B cell (primary cell): Measurements from ENCODE around the gene ESRRB. TPM values are rescaled to one million over a fixed set of nuclear protein-coding genes. Genes with fewer than 3 reads are reported as not detected.

ENCODE experiments used
- ATAC-seq: fragments of 200-7000 bp; cut with Tn5 transposase; one replicate; pipeline ENCODE4 v1.10.0; 2021; ENCODE audit warnings: low read depth, mild to moderate bottlenecking, moderate number of reproducible peaks, moderate library complexity
- CTCF ChIA-PET: fragments of 350-600 bp; sonication (Branson Sonifier 250); formaldehyde crosslinking; loops from one replicate; lab custom pipeline; 2021; ENCODE audit warnings: antibody characterized with exemption, inconsistent platforms; lab: Charles Lee
- POLR2A ChIA-PET: fragments of 350-600 bp; sonication (Branson Sonifier 250); formaldehyde crosslinking; loops from one replicate; lab custom pipeline; 2021; ENCODE audit warnings: antibody characterized with exemption; lab: Charles Lee
- DNase-seq: peaks from one replicate; pipeline ENCODE4 v3.0.0; 2013
- H2AFZ ChIP-seq: 2 replicates; pipeline ENCODE4 v1.6.1; 2012; ENCODE audit warnings: mild to moderate bottlenecking, low read depth, low read length; ENCODE audit not compliant: insufficient read depth, poor library complexity, severe bottlenecking
- H3K27ac ChIP-seq, 2 donors: 1 replicate in 1 of 2; 2 replicates in 1 of 2; pipeline ENCODE4 v1.5.1; 2012 to 2013; ENCODE audit warnings: low read length in 2 of 2, mild to moderate bottlenecking in 2 of 2, moderate library complexity in 1 of 2
- H3K27me3 ChIP-seq, 4 experiments: fragments of 200-600 bp in 1 of 4; sonication (generic) in 1 of 4; replicated peaks in 1 of 4; 1 replicate in 2 of 4; 2 replicates in 2 of 4; pipeline versions ENCODE4 v1.6.1 to v1.7.0; 2013 to 2016; ENCODE audit warnings: low read length in 3 of 4, mild to moderate bottlenecking in 2 of 4, mixed read lengths in 1 of 4, moderate library complexity in 1 of 4; ENCODE audit not compliant: insufficient read depth in 4 of 4, control insufficient read depth in 3 of 4; ENCODE audit errors: control extremely low read depth in 1 of 4
- H3K36me3 ChIP-seq, 2 experiments: replicated peaks in 1 of 2; 1 replicate in 1 of 2; 2 replicates in 1 of 2; pipeline versions ENCODE4 v1.6.1 to v1.7.1; 2013; ENCODE audit warnings: low read length in 1 of 2; ENCODE audit not compliant: insufficient read depth in 2 of 2, control insufficient read depth in 1 of 2; ENCODE audit errors: control extremely low read depth in 1 of 2, extremely low read depth in 1 of 2
- H3K4me1 ChIP-seq, 2 donors: fragments of 200-600 bp in 1 of 2; sonication (generic) in 1 of 2; 1 replicate in 1 of 2; 2 replicates in 1 of 2; pipeline versions ENCODE4 v1.5.1 to v1.6.1; 2013 to 2017; ENCODE audit warnings: low read length in 2 of 2; ENCODE audit not compliant: control insufficient read depth in 2 of 2, insufficient read depth in 2 of 2
- H3K4me2 ChIP-seq: replicated peaks from 2 replicates; pipeline ENCODE3; 2012; ENCODE audit warnings: mild to moderate bottlenecking, low read depth, low read length; ENCODE audit not compliant: poor library complexity, severe bottlenecking
- H3K4me3 ChIP-seq, 5 experiments: fragments of 200-600 bp in 1 of 5; sonication (generic) in 1 of 5; 1 replicate in 3 of 5; 2 replicates in 2 of 5; pipeline versions ENCODE4 v1.5.1 to v1.7.0; 2011 to 2016; ENCODE audit warnings: low read length in 4 of 5, mild to moderate bottlenecking in 4 of 5, low read depth in 2 of 5, control low read depth in 1 of 5, moderate library complexity in 1 of 5; ENCODE audit not compliant: insufficient read depth in 1 of 5; ENCODE audit errors: control extremely low read depth in 1 of 5, extremely low read depth in 1 of 5
- H3K79me2 ChIP-seq: fragments of 200-600 bp; sonication (generic); one replicate; pipeline ENCODE4 v1.6.0; 2016; ENCODE audit warnings: low read length; ENCODE audit not compliant: control insufficient read depth, insufficient read depth
- H3K9ac ChIP-seq: fragments of 200-600 bp; sonication (generic); 2 replicates; pipeline ENCODE4 v1.6.1; 2017; ENCODE audit warnings: mild to moderate bottlenecking, low read length, moderate library complexity
- H3K9me3 ChIP-seq, 3 donors: one replicate each; pipeline versions ENCODE4 v1.6.1 to v1.7.1; 2013; ENCODE audit warnings: low read length in 2 of 3; ENCODE audit not compliant: control insufficient read depth in 2 of 3, insufficient read depth in 1 of 3; ENCODE audit errors: control extremely low read depth in 1 of 3
- H4K20me1 ChIP-seq: 2 replicates; pipeline ENCODE4 v1.6.0; 2012; ENCODE audit warnings: mild to moderate bottlenecking, low read length; ENCODE audit not compliant: insufficient read depth, control insufficient read depth, poor library complexity, severe bottlenecking
- H3K27ac Mint-ChIP-seq: one replicate; pipeline ENCODE4 v1.8.0; 2021; ENCODE audit warnings: mixed read lengths
- H3K27me3 Mint-ChIP-seq: one replicate; pipeline ENCODE4 v1.8.0; 2021; ENCODE audit warnings: mixed read lengths
- H3K4me1 Mint-ChIP-seq: one replicate; pipeline ENCODE4 v1.8.0; 2021; ENCODE audit warnings: mixed read lengths
- H3K4me3 Mint-ChIP-seq: one replicate; pipeline ENCODE4 v1.8.0; 2021; ENCODE audit warnings: mixed read lengths
- H3K9me3 Mint-ChIP-seq: one replicate; pipeline ENCODE4 v1.8.0; 2022; ENCODE audit warnings: mixed read lengths; ENCODE audit not compliant: insufficient read depth
- EZH2 ChIP-seq: IDR thresholded peaks from 2 replicates; pipeline ENCODE4 v1.6.1; 2012; ENCODE audit warnings: borderline replicate concordance, low read depth, mild to moderate bottlenecking, moderate library complexity, low read length; ENCODE audit not compliant: insufficient read depth, poor library complexity, severe bottlenecking
- WGBS: methylation state at CpG from one replicate; pipeline ENCODE4 v1.1.5; 2013; ENCODE audit warnings: missing lambda C conversion rate; ENCODE audit not compliant: insufficient coverage; 5-methylcytosine and 5-hydroxymethylcytosine counted together
- intact Hi-C: fragments of 100-400 bp; cut with micrococcal nuclease; formaldehyde crosslinking; loops from one replicate; pipeline ENCODE4 v1.10.0; 2022
- polyA plus RNA-seq: library from polyadenylated mRNA; depleted of rRNA; stranded (reverse); fragments of >200 nt; gene quantifications from 2 replicates; pipeline ENCODE4 v1.2.3, GENCODE V29; 2012
- total RNA-seq, 2 donors: library from RNA; stranded (reverse); fragments of 120-200 nt in 1 of 2; gene quantifications; 1 replicate in 1 of 2; 2 replicates in 1 of 2; pipeline versions ENCODE4 v1.2.3 to v1.2.4, GENCODE V29; 2013 to 2022
- TF ChIP-seq, protein P1 (sequence below): fragments of 200-600 bp; IDR thresholded peaks from one replicate; pipeline ENCODE4 v1.8.0; 2022; ENCODE audit warnings: antibody characterized with exemption, mild to moderate bottlenecking

ESRRB gene
- total and polyA plus RNA-seq, 2 donors (not counting 1 experiment from before 2014, with no cell fraction given): 0.13 TPM; not detected in 1

DNA sequence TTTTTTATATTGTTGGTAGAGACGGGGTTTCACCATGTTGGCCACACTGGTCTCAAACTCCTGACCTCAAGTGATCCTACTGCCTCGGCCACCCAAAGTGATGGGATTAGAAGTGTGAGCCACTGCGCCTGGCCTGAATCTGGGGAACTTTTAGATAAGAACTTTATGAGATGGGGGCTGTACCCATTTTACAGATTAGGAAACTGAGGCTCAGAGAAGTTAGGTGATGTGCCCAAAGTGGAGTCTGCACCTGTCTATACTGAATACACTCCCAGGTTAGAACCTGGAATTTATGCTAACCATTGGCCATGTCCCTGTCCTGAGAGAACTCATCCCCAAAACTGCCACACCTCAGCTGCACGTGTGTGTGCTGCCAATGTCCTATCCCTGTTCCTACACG lies 81.9 kb downstream of the ESRRB start:
- Mint-ChIP-seq H3K9me3 (no peaks in the 10 kb centered on the region), H3K4me1 (no peaks in the 10 kb centered on the region), H3K27me3 (peaks cover 20% of the 10 kb centered on the region), H3K4me3 (no peak overlapping the region), H3K27ac (no peak overlapping the region)
- Histone ChIP-seq H3K4me3 (no peak overlapping the region), H2AFZ (no peak overlapping the region), H3K79me2 (no peaks in the 10 kb centered on the region), H3K36me3 (no peaks in the 10 kb centered on the region), H3K27ac (no peak overlapping the region), H3K27me3 (no peaks in the 10 kb centered on the region), H3K4me1 (no peaks in the 10 kb centered on the region), H3K9ac (no peak overlapping the region), H3K9me3 (no peaks in the 10 kb centered on the region), H4K20me1 (no peaks in the 10 kb centered on the region), H3K4me2 (no peak overlapping the region)
- DNase-seq (no peak), ATAC-seq (no peak)
- POLR2A ChIA-PET: no interaction called here
- CTCF ChIA-PET: interaction anchor here (1.6 kb wide), 1 partner anchor 33 kb away, joined by 3 read pairs; no protein-coding TSS in a partner anchor
- intact Hi-C loops: no loop called here
- 81% methylated on average over 4 of the region's 5 CpGs for WGBS
- no peak for TF ChIP-seq EZH2
- TF ChIP-seq, protein P1, sequence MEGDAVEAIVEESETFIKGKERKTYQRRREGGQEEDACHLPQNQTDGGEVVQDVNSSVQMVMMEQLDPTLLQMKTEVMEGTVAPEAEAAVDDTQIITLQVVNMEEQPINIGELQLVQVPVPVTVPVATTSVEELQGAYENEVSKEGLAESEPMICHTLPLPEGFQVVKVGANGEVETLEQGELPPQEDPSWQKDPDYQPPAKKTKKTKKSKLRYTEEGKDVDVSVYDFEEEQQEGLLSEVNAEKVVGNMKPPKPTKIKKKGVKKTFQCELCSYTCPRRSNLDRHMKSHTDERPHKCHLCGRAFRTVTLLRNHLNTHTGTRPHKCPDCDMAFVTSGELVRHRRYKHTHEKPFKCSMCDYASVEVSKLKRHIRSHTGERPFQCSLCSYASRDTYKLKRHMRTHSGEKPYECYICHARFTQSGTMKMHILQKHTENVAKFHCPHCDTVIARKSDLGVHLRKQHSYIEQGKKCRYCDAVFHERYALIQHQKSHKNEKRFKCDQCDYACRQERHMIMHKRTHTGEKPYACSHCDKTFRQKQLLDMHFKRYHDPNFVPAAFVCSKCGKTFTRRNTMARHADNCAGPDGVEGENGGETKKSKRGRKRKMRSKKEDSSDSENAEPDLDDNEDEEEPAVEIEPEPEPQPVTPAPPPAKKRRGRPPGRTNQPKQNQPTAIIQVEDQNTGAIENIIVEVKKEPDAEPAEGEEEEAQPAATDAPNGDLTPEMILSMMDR: no peak

DNA sequence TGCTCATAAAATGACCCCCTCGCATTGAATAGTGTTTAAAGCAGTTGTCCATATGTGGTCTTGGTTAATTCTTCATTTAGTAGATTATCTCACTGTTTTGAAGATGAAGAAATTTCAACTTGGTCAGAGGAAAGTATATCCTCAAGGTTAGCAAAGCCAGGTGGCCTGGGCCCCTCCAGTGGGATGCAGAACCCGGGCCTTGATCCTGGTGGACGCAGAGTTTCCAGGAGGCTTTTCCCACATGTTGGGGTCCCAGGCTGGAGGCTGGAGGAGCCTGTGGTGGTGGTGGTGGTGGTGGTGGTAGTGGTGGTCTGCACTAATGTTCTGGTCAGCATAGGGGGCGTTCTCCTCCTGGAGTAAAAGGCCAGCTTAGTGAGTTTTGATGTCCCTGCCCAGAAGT lies 85.9 kb downstream of the ESRRB start:
- DNase-seq (no peak), ATAC-seq (no peak)
- H3K27me3 ChIP-seq: no peaks in the 10 kb centered on the region
- Mint-ChIP-seq H3K4me1 (no peaks in the 10 kb centered on the region), H3K9me3 (no peaks in the 10 kb centered on the region), H3K27ac (no peak overlapping the region), H3K27me3 (no peaks in the 10 kb centered on the region), H3K4me3 (no peak overlapping the region)
- TF ChIP-seq, protein P1: no peak
- no peak for TF ChIP-seq EZH2
- no peak overlapping the region for H2AFZ ChIP-seq
- no peaks in the 10 kb centered on the region for H3K79me2 ChIP-seq
- 96% methylated on average over 3 of the region's 4 CpGs for WGBS
- ChIA-PET CTCF (no interaction called here), POLR2A (no interaction called here)
- H4K20me1 ChIP-seq: no peaks in the 10 kb centered on the region
- no peak overlapping the region for H3K4me2 ChIP-seq
- no peak overlapping the region for H3K27ac ChIP-seq
- no peaks in the 10 kb centered on the region for H3K4me1 ChIP-seq
- no peaks in the 10 kb centered on the region for H3K36me3 ChIP-seq
- H3K4me3 ChIP-seq: no peak overlapping the region
- H3K9ac ChIP-seq: no peak overlapping the region
- intact Hi-C loops: no loop called here
- no peaks in the 10 kb centered on the region for H3K9me3 ChIP-seq
